HepG2 (cell line): ENCODE data around the gene TBCB. TPM values are rescaled to one million over a fixed set of nuclear protein-coding genes. Genes with fewer than 3 reads are reported as not detected.
A peak's percentile ranks its signal among the peaks of the same experiment; 100 is the strongest.

Experiments
- DBP ChIP-seq: sonication (generic); formaldehyde crosslinking; IDR thresholded peaks from 2 replicates; pipeline ENCODE4 v1.4.0; 2020; ENCODE audit warnings: missing genetic modification reagents; ENCODE audit errors: not compliant biosample characterization
- HDAC1 ChIP-seq: sonication (generic); formaldehyde crosslinking; IDR thresholded peaks from 2 replicates; pipeline ENCODE4 v1.5.1; 2020; ENCODE audit warnings: mild to moderate bottlenecking, missing genetic modification reagents
- MBNL3 ChIP-seq: fragments of 250-450 bp; sonication (Bioruptor Pico); conservative IDR thresholded peaks from 2 replicates; pipeline ENCODE4 v1.8.0; 2022; ENCODE audit warnings: mild to moderate bottlenecking, inconsistent platforms
- MED1 ChIP-seq: sonication (generic); formaldehyde crosslinking; IDR thresholded peaks from 2 replicates; pipeline ENCODE4 v1.4.0; 2020; ENCODE audit warnings: missing genetic modification reagents
- RELA ChIP-seq: sonication (generic); formaldehyde crosslinking; IDR thresholded peaks from 2 replicates; pipeline ENCODE4 v1.4.0; 2020; ENCODE audit warnings: missing genetic modification reagents
- SUZ12 ChIP-seq: fragments of 150-350 bp; IDR thresholded peaks from 2 replicates; pipeline ENCODE4 v1.6.1; 2014; ENCODE audit warnings: low read depth, low read length
- TBX3 ChIP-seq: fragments of 450-650 bp; IDR thresholded peaks from 2 replicates; pipeline ENCODE4 v1.6.1; 2017; ENCODE audit warnings: antibody characterized with exemption, mild to moderate bottlenecking, inconsistent platforms, borderline replicate concordance
- YY1 ChIP-seq: IDR thresholded peaks from 2 replicates; pipeline ENCODE4 v1.6.1; 2011; ENCODE audit warnings: low read length, low read depth, moderate library complexity, mild to moderate bottlenecking; ENCODE audit not compliant: insufficient read depth, insufficient replicate concordance
- ZMYM2 ChIP-seq: sonication (generic); formaldehyde crosslinking; IDR thresholded peaks from 2 replicates; pipeline ENCODE4 v1.8.0; 2022; ENCODE audit warnings: mild to moderate bottlenecking, missing genetic modification reagents
- ZNF12 ChIP-seq: sonication (generic); formaldehyde crosslinking; IDR thresholded peaks from 2 replicates; pipeline ENCODE4 v1.5.0; 2020; ENCODE audit warnings: missing genetic modification reagents
- ZNF460 ChIP-seq: sonication (generic); formaldehyde crosslinking; IDR thresholded peaks from 2 replicates; pipeline ENCODE4 v1.5.1; 2020; ENCODE audit warnings: missing genetic modification reagents, mild to moderate bottlenecking, borderline replicate concordance
- ZNF543 ChIP-seq: sonication (generic); formaldehyde crosslinking; IDR thresholded peaks from 2 replicates; pipeline ENCODE4 v1.4.0; 2020; ENCODE audit warnings: mild to moderate bottlenecking, missing genetic modification reagents
- ZNF788 ChIP-seq: sonication (generic); formaldehyde crosslinking; IDR thresholded peaks from 2 replicates; pipeline ENCODE4 v1.5.0; 2020; ENCODE audit warnings: mild to moderate bottlenecking, missing genetic modification reagents, borderline replicate concordance
- polyA plus RNA-seq, 8 experiments: library from polyadenylated mRNA; depleted of rRNA in 3 of 8; stranded (reverse) in 7 of 8; unstranded in 1 of 8; fragments of >200 nt; fragmentation: Illumina TruSeq in 4 of 8; extraction: Trizol in 4 of 8; gene quantifications; 2 replicates each; pipeline versions ENCODE4 v1.2.1 to v1.2.3, GENCODE V29; 2011 to 2016; ENCODE audit warnings: low read depth in 4 of 8, missing spikeins in 1 of 8, mixed read lengths in 1 of 8; ENCODE audit not compliant: insufficient read depth in 1 of 8
- total RNA-seq, 5 experiments: library from RNA; depleted of rRNA; stranded (reverse); fragments of >200 nt; fragmentation: Illumina TruSeq; extraction: Trizol; gene quantifications; 2 replicates each; pipeline ENCODE4 v1.2.3, GENCODE V29; 2016; ENCODE audit warnings: low read depth in 1 of 5
- TF ChIP-seq, protein P1 (sequence below): IDR thresholded peaks from 2 replicates; pipeline ENCODE4 v1.6.1; 2016; ENCODE audit warnings: low read depth
- TF ChIP-seq, protein P2 (sequence below): sonication (generic); formaldehyde crosslinking; IDR thresholded peaks from 2 replicates; pipeline ENCODE4 v1.4.0; 2020; ENCODE audit warnings: mild to moderate bottlenecking, low read depth, missing genetic modification reagents
- TF ChIP-seq, protein P3 (sequence below), 2 experiments: IDR thresholded peaks; 2 replicates each; pipeline ENCODE4 v1.6.1; 2011 to 2012; ENCODE audit warnings: low read length in 2 of 2, borderline replicate concordance in 1 of 2, low read depth in 1 of 2, mild to moderate bottlenecking in 1 of 2, moderate library complexity in 1 of 2
- TF ChIP-seq, protein P4 (sequence below): sonication (generic); formaldehyde crosslinking; IDR thresholded peaks from 2 replicates; pipeline ENCODE4 v1.4.0; 2020; ENCODE audit warnings: missing genetic modification reagents, borderline replicate concordance

TBCB gene
- total and polyA plus RNA-seq, 2 of the 13 experiments (the other 11 are each of a cell fraction or from before 2014, with no cell fraction given): 271 to 276 TPM

DNA sequence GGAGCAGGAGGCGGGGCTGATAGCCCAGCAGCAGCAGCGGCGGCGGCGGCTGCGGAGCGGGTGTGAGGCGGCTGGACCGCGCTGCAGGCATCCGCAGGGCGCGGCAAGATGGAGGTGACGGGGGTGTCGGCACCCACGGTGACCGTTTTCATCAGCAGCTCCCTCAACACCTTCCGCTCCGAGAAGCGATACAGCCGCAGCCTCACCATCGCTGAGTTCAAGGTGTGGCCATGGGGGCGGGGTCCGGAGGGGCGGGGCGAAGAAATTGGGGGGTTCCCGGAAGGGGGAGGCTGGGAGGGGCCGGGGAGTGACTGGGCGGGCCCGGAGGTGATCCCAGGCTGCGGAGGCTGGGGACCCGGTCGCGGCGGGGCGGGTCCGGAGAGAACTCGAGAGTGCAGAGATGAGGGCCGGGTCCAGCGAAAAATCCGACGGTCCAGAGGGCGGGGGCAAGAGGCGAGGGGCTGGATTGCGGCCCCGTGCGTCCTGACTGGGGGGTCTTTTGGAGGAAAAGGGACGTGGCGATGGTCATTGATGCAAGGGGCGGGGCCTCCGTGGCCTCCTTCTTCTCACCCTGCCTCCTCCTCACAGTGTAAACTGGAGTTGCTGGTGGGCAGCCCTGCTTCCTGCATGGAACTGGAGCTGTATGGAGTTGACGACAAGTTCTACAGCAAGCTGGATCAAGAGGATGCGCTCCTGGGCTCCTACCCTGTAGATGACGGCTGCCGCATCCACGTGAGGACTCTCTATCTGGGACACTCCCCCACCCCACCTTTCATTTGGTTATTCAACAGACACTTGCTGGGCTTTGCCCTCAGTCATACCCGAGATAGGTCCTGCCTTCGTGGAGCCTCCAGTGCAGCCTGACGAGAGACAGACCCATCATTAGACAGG lies at the start of gene TBCB (continued):
- no peak for TF ChIP-seq DBP (CRISPR knock-in tag)
- TF ChIP-seq, protein P1, sequence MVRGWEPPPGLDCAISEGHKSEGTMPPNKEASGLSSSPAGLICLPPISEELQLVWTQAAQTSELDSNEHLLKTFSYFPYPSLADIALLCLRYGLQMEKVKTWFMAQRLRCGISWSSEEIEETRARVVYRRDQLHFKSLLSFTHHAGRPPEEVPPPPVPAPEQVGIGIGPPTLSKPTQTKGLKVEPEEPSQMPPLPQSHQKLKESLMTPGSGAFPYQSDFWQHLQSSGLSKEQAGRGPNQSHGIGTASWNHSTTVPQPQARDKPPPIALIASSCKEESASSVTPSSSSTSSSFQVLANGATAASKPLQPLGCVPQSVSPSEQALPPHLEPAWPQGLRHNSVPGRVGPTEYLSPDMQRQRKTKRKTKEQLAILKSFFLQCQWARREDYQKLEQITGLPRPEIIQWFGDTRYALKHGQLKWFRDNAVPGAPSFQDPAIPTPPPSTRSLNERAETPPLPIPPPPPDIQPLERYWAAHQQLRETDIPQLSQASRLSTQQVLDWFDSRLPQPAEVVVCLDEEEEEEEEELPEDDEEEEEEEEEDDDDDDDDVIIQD (CRISPR knock-in tag): no peak
- 0 out of 2 replicates have a peak, but pooled peaks have one; percentile 1 for TF ChIP-seq HDAC1 (CRISPR knock-in tag)
- TF ChIP-seq, protein P2, sequence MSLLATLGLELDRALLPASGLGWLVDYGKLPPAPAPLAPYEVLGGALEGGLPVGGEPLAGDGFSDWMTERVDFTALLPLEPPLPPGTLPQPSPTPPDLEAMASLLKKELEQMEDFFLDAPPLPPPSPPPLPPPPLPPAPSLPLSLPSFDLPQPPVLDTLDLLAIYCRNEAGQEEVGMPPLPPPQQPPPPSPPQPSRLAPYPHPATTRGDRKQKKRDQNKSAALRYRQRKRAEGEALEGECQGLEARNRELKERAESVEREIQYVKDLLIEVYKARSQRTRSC: no peak
- no peak for TF ChIP-seq ZNF460
- no peak for TF ChIP-seq MBNL3 (CRISPR knock-in tag)
- TF ChIP-seq, protein P3, sequence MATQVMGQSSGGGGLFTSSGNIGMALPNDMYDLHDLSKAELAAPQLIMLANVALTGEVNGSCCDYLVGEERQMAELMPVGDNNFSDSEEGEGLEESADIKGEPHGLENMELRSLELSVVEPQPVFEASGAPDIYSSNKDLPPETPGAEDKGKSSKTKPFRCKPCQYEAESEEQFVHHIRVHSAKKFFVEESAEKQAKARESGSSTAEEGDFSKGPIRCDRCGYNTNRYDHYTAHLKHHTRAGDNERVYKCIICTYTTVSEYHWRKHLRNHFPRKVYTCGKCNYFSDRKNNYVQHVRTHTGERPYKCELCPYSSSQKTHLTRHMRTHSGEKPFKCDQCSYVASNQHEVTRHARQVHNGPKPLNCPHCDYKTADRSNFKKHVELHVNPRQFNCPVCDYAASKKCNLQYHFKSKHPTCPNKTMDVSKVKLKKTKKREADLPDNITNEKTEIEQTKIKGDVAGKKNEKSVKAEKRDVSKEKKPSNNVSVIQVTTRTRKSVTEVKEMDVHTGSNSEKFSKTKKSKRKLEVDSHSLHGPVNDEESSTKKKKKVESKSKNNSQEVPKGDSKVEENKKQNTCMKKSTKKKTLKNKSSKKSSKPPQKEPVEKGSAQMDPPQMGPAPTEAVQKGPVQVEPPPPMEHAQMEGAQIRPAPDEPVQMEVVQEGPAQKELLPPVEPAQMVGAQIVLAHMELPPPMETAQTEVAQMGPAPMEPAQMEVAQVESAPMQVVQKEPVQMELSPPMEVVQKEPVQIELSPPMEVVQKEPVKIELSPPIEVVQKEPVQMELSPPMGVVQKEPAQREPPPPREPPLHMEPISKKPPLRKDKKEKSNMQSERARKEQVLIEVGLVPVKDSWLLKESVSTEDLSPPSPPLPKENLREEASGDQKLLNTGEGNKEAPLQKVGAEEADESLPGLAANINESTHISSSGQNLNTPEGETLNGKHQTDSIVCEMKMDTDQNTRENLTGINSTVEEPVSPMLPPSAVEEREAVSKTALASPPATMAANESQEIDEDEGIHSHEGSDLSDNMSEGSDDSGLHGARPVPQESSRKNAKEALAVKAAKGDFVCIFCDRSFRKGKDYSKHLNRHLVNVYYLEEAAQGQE (IDR thresholded peaks at IDR 0.05; ENCODE audit: borderline replicate concordance in 1 of 2, low read depth in 1 of 2, low read length in 2 of 2): no peak
- peak; percentile 55; the same call in 1 of the 2 replicates for TF ChIP-seq ZNF543
- TF ChIP-seq ZNF12 (CRISPR knock-in tag): no peak
- TF ChIP-seq YY1: peak; percentile 70
- peak; percentile 30; the same call in 1 of the 2 replicates for TF ChIP-seq TBX3
- no peak for TF ChIP-seq RELA (CRISPR knock-in tag)
- 0 out of 2 replicates have a peak, but pooled peaks have one; percentile 17 for TF ChIP-seq ZNF788 (CRISPR knock-in tag)
- no peak for TF ChIP-seq ZMYM2 (CRISPR knock-in tag)
- TF ChIP-seq, protein P4, sequence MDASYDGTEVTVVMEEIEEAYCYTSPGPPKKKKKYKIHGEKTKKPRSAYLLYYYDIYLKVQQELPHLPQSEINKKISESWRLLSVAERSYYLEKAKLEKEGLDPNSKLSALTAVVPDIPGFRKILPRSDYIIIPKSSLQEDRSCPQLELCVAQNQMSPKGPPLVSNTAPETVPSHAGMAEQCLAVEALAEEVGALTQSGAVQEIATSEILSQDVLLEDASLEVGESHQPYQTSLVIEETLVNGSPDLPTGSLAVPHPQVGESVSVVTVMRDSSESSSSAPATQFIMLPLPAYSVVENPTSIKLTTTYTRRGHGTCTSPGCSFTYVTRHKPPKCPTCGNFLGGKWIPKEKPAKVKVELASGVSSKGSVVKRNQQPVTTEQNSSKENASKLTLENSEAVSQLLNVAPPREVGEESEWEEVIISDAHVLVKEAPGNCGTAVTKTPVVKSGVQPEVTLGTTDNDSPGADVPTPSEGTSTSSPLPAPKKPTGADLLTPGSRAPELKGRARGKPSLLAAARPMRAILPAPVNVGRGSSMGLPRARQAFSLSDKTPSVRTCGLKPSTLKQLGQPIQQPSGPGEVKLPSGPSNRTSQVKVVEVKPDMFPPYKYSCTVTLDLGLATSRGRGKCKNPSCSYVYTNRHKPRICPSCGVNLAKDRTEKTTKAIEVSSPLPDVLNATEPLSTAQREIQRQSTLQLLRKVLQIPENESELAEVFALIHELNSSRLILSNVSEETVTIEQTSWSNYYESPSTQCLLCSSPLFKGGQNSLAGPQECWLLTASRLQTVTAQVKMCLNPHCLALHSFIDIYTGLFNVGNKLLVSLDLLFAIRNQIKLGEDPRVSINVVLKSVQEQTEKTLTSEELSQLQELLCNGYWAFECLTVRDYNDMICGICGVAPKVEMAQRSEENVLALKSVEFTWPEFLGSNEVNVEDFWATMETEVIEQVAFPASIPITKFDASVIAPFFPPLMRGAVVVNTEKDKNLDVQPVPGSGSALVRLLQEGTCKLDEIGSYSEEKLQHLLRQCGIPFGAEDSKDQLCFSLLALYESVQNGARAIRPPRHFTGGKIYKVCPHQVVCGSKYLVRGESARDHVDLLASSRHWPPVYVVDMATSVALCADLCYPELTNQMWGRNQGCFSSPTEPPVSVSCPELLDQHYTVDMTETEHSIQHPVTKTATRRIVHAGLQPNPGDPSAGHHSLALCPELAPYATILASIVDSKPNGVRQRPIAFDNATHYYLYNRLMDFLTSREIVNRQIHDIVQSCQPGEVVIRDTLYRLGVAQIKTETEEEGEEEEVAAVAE (CRISPR knock-in tag): peak; percentile 17; the same call in 1 of the 2 replicates
- TF ChIP-seq MED1 (CRISPR knock-in tag): no peak
- no peak for TF ChIP-seq SUZ12
